ENCODE measurements around the gene BTBD6. TPM values are rescaled to one million over a fixed set of nuclear protein-coding genes. Genes with fewer than 3 reads are reported as not detected.

Gene BTBD6
- total and polyA plus RNA-seq, 2 donors, result 26.3 to 44.9 TPM

DNA sequence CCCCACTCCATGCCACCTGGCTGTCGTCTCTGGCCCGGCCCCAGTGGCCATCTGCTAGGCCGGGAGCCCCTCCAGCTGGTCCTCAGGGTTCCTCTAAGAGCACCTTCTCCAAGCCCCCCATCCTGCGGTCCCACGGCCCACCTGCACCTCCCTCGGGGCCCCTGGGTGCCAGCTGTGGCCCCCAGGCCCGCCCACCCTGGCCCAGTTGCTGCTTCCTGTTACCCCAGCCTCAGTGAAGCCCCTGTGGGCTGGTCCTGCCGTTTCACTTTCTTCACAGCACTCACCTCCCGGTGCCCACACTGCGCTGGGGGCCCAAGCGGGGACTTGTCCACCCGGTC, 39.6 kb upstream of the BTBD6 start:
- H3K4me1 ChIP-seq (ENCODE audit: control insufficient read depth in 2 of 2, insufficient read depth in 2 of 2, low read length in 2 of 2), result no peaks in the 10 kb centered on the region
- peaks cover 6 to 25% of the 10 kb centered on the region in 2 donors for H3K36me3 ChIP-seq (ENCODE audit: control insufficient read depth in 2 of 2, insufficient read depth in 2 of 2, low read length in 1 of 2)
- H3K27me3 ChIP-seq (ENCODE audit: control insufficient read depth in 2 of 2, insufficient read depth in 1 of 2, low read length in 1 of 2), result peaks cover 0 to 9% of the 10 kb centered on the region in 2 donors
- 93% methylated on average over 12 of the region's 12 CpGs for WGBS
- H3K9me3 ChIP-seq (ENCODE audit: control insufficient read depth in 2 of 2, insufficient read depth in 1 of 2, low read length in 1 of 2), result no peaks in the 10 kb centered on the region
- no peak overlapping the region for H3K27ac ChIP-seq (ENCODE audit: low read depth in 1 of 2, low read length in 1 of 2)
- DNase-seq (ENCODE audit: low read depth in 6 of 9, low spot score in 9 of 9), result no peak
- H3K4me3 ChIP-seq (ENCODE audit: low read length in 2 of 2), result no peak overlapping the region

GRCh38 chr14:105209091-105209490, 39.2 kb upstream of the BTBD6 start:
- WGBS, result 97% methylated on average over 8 of the region's 8 CpGs
- H3K36me3 ChIP-seq (ENCODE audit: control insufficient read depth in 2 of 2, insufficient read depth in 2 of 2, low read length in 1 of 2), result peaks cover 6 to 29% of the 10 kb centered on the region in 2 donors

GRCh38 chr14:105209646-105210045, 38.7 kb upstream of the BTBD6 start:
- H3K27ac ChIP-seq (ENCODE audit: low read depth in 1 of 2, low read length in 1 of 2), result no peak overlapping the region
- peaks cover 6 to 29% of the 10 kb centered on the region in 2 donors for H3K36me3 ChIP-seq (ENCODE audit: control insufficient read depth in 2 of 2, insufficient read depth in 2 of 2, low read length in 1 of 2)
- peaks cover 0 to 1% of the 10 kb centered on the region in 2 donors for H3K27me3 ChIP-seq (ENCODE audit: control insufficient read depth in 2 of 2, insufficient read depth in 1 of 2, low read length in 1 of 2)
- no peak overlapping the region for H3K4me3 ChIP-seq (ENCODE audit: low read length in 2 of 2)
- 93% methylated on average over 16 of the region's 16 CpGs for WGBS
- no peaks in the 10 kb centered on the region for H3K4me1 ChIP-seq (ENCODE audit: control insufficient read depth in 2 of 2, insufficient read depth in 2 of 2, low read length in 2 of 2)
- H3K9me3 ChIP-seq (ENCODE audit: control insufficient read depth in 2 of 2, insufficient read depth in 1 of 2, low read length in 1 of 2), result no peaks in the 10 kb centered on the region
- DNase-seq (ENCODE audit: low read depth in 6 of 9, low spot score in 9 of 9), result no peak

More at GRCh38 chr14:105209091-105209490, 39.2 kb upstream of the BTBD6 start:
- H3K4me3 ChIP-seq (ENCODE audit: low read length in 2 of 2), result no peak overlapping the region
- H3K27me3 ChIP-seq (ENCODE audit: control insufficient read depth in 2 of 2, insufficient read depth in 1 of 2, low read length in 1 of 2), result peaks cover 0 to 5% of the 10 kb centered on the region in 2 donors
- H3K27ac ChIP-seq (ENCODE audit: low read depth in 1 of 2, low read length in 1 of 2), result no peak overlapping the region
- H3K9me3 ChIP-seq (ENCODE audit: control insufficient read depth in 2 of 2, insufficient read depth in 1 of 2, low read length in 1 of 2), result no peaks in the 10 kb centered on the region
- DNase-seq (ENCODE audit: low read depth in 6 of 9, low spot score in 9 of 9), result no peak
- no peaks in the 10 kb centered on the region for H3K4me1 ChIP-seq (ENCODE audit: control insufficient read depth in 2 of 2, insufficient read depth in 2 of 2, low read length in 2 of 2)

GRCh38 chr14:105210266-105211025, 37.9 kb upstream of the BTBD6 start:
- peaks cover 6 to 29% of the 10 kb centered on the region in 2 donors for H3K36me3 ChIP-seq (ENCODE audit: control insufficient read depth in 2 of 2, insufficient read depth in 2 of 2, low read length in 1 of 2)

GRCh38 chr14:105211086-105211757, 37.1 kb upstream of the BTBD6 start:
- Histone ChIP-seq H3K4me1 (ENCODE audit: control insufficient read depth in 2 of 2, insufficient read depth in 2 of 2, low read length in 2 of 2) (no peaks in the 10 kb centered on the region), H3K9me3 (ENCODE audit: control insufficient read depth in 2 of 2, insufficient read depth in 1 of 2, low read length in 1 of 2) (no peaks in the 10 kb centered on the region), H3K27me3 (ENCODE audit: control insufficient read depth in 2 of 2, insufficient read depth in 1 of 2, low read length in 1 of 2) (no peaks in the 10 kb centered on the region), H3K27ac (ENCODE audit: low read depth in 1 of 2, low read length in 1 of 2) (no peak overlapping the region), H3K36me3 (ENCODE audit: control insufficient read depth in 2 of 2, insufficient read depth in 2 of 2, low read length in 1 of 2) (peaks cover 6 to 31% of the 10 kb centered on the region in 2 donors), H3K4me3 (ENCODE audit: low read length in 2 of 2) (no peak overlapping the region)
- DNase-seq (ENCODE audit: low read depth in 6 of 9, low spot score in 9 of 9), result no peak
- 97% methylated on average over 23 of the region's 23 CpGs for WGBS

More at GRCh38 chr14:105210266-105211025, 37.9 kb upstream of the BTBD6 start:
- H3K4me1 ChIP-seq (ENCODE audit: control insufficient read depth in 2 of 2, insufficient read depth in 2 of 2, low read length in 2 of 2), result no peaks in the 10 kb centered on the region
- H3K9me3 ChIP-seq (ENCODE audit: control insufficient read depth in 2 of 2, insufficient read depth in 1 of 2, low read length in 1 of 2), result no peaks in the 10 kb centered on the region
- H3K4me3 ChIP-seq (ENCODE audit: low read length in 2 of 2), result no peak overlapping the region
- DNase-seq (ENCODE audit: low read depth in 6 of 9, low spot score in 9 of 9), result no peak
- no peak overlapping the region for H3K27ac ChIP-seq (ENCODE audit: low read depth in 1 of 2, low read length in 1 of 2)
- 96% methylated on average over 30 of the region's 30 CpGs for WGBS
- no peaks in the 10 kb centered on the region for H3K27me3 ChIP-seq (ENCODE audit: control insufficient read depth in 2 of 2, insufficient read depth in 1 of 2, low read length in 1 of 2)

GRCh38 chr14:105211758-105212089, 36.6 kb upstream of the BTBD6 start:
- H3K4me3 ChIP-seq (ENCODE audit: low read length in 2 of 2), result no peak overlapping the region
- peaks cover 6 to 34% of the 10 kb centered on the region in 2 donors for H3K36me3 ChIP-seq (ENCODE audit: control insufficient read depth in 2 of 2, insufficient read depth in 2 of 2, low read length in 1 of 2)
- H3K27me3 ChIP-seq (ENCODE audit: control insufficient read depth in 2 of 2, insufficient read depth in 1 of 2, low read length in 1 of 2), result no peaks in the 10 kb centered on the region
- no peaks in the 10 kb centered on the region for H3K4me1 ChIP-seq (ENCODE audit: control insufficient read depth in 2 of 2, insufficient read depth in 2 of 2, low read length in 2 of 2)
- H3K9me3 ChIP-seq (ENCODE audit: control insufficient read depth in 2 of 2, insufficient read depth in 1 of 2, low read length in 1 of 2), result no peaks in the 10 kb centered on the region
- H3K27ac ChIP-seq (ENCODE audit: low read depth in 1 of 2, low read length in 1 of 2), result no peak overlapping the region
- WGBS, result 90% methylated on average over 9 of the region's 9 CpGs
- no peak for DNase-seq (ENCODE audit: low read depth in 6 of 9, low spot score in 9 of 9)

DNA sequence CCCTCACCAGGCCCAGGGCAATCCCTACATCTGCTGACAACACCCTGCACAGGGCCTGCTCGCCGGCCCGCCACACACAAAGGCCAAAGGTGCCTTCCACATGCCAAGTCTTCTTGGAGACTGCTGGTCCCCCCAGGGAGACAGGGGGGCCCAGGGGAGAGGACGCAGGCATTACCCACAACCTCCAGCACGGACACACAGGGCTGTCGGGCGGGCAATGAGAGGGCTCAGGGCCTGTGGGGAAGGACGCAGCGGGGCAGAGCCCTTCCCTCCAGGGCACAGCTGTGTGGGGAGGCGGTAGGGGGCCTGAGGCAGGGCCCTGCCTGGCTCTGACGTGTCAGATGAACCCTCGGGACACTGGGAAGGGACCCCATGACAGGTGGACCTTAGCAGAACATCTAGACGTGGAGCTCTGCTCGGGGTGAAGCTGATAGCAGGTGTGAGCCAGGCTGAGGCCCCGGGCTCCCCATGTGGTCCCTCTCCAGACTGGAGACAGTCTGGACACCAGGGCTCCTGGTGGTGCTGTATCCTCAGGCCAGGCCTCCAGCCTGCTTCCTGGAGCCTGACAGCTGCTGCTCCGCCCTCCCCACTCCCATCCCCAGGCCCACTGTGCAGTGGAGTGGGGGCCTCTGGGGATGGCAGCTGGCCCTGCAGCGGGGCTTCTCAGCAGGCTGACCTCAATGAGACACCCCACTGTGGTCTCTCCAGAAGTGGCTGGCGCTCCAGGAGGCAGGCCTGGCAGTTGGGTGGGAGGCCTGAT, 35.6 kb upstream of the BTBD6 start:
- Histone ChIP-seq H3K36me3 (ENCODE audit: control insufficient read depth in 2 of 2, insufficient read depth in 2 of 2, low read length in 1 of 2) (peaks cover 10 to 44% of the 10 kb centered on the region in 2 donors), H3K27ac (ENCODE audit: low read depth in 1 of 2, low read length in 1 of 2) (no peak overlapping the region), H3K9me3 (ENCODE audit: control insufficient read depth in 2 of 2, insufficient read depth in 1 of 2, low read length in 1 of 2) (no peaks in the 10 kb centered on the region), H3K27me3 (ENCODE audit: control insufficient read depth in 2 of 2, insufficient read depth in 1 of 2, low read length in 1 of 2) (no peaks in the 10 kb centered on the region), H3K4me1 (ENCODE audit: control insufficient read depth in 2 of 2, insufficient read depth in 2 of 2, low read length in 2 of 2) (no peaks in the 10 kb centered on the region), H3K4me3 (ENCODE audit: low read length in 2 of 2) (no peak overlapping the region)
- DNase-seq (ENCODE audit: low read depth in 6 of 9, low spot score in 9 of 9), result no peak
- WGBS, result 93% methylated on average over 18 of the region's 18 CpGs

DNA sequence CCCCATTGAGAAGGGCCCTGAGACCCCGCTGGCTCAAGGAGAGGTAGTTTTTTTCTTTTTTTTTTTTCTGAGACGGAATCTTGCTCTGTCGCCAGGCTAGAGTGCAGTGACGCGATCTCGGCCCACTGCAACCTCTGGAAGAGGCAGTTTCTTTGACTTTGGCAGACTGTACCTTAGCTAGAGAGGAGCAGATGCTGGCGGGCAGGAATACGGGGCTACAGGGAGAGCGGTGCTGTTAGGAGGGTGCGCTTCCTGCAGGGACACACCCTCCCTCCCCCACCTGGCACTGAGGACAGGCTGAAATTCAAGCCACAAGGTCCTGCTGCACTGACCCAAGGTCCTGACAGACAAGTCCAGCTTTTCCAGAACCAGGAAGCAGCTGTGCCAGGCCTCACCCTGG, 35.0 kb upstream of the BTBD6 start:
- WGBS, result 95% methylated on average over 10 of the region's 10 CpGs
- no peak overlapping the region for H3K4me3 ChIP-seq (ENCODE audit: low read length in 2 of 2)
- no peaks in the 10 kb centered on the region for H3K9me3 ChIP-seq (ENCODE audit: control insufficient read depth in 2 of 2, insufficient read depth in 1 of 2, low read length in 1 of 2)
- H3K36me3 ChIP-seq (ENCODE audit: control insufficient read depth in 2 of 2, insufficient read depth in 2 of 2, low read length in 1 of 2), result peaks cover 14 to 50% of the 10 kb centered on the region in 2 donors
- H3K27ac ChIP-seq (ENCODE audit: low read depth in 1 of 2, low read length in 1 of 2), result no peak overlapping the region
- DNase-seq (ENCODE audit: low read depth in 6 of 9, low spot score in 9 of 9), result no peak
- H3K4me1 ChIP-seq (ENCODE audit: control insufficient read depth in 2 of 2, insufficient read depth in 2 of 2, low read length in 2 of 2), result no peaks in the 10 kb centered on the region
- no peaks in the 10 kb centered on the region for H3K27me3 ChIP-seq (ENCODE audit: control insufficient read depth in 2 of 2, insufficient read depth in 1 of 2, low read length in 1 of 2)
